Adipocyte (in vitro differentiated cells): ENCODE results near the gene G2E3.

Source experiments
- DNase-seq: peaks from one replicate; pipeline ENCODE4 v3.0.0-alpha.2; 2015; ENCODE audit warnings: low read depth
- H3K27me3 ChIP-seq: replicated peaks from 2 replicates; pipeline ENCODE4 v1.7.0; 2013; ENCODE audit warnings: mild to moderate bottlenecking, low read length, moderate library complexity; ENCODE audit not compliant: control insufficient read depth, insufficient read depth
- H3K36me3 ChIP-seq: 2 replicates; pipeline ENCODE4 v1.7.0; 2013; ENCODE audit warnings: low read length, mild to moderate bottlenecking, moderate library complexity; ENCODE audit not compliant: control insufficient read depth, insufficient read depth, severe bottlenecking
- H3K4me1 ChIP-seq: 2 replicates; pipeline ENCODE4 v1.7.0; 2013; ENCODE audit warnings: mild to moderate bottlenecking, low read length, moderate library complexity; ENCODE audit not compliant: control insufficient read depth, insufficient read depth
- H3K4me3 ChIP-seq: 2 replicates; pipeline ENCODE4 v1.7.0; 2013; ENCODE audit warnings: mild to moderate bottlenecking, low read length, moderate library complexity
- H3K9ac ChIP-seq: 2 replicates; pipeline ENCODE4 v1.7.0; 2013; ENCODE audit warnings: mild to moderate bottlenecking, low read length, moderate library complexity
- H3K9me3 ChIP-seq: 2 replicates; pipeline ENCODE4 v1.7.0; 2013; ENCODE audit warnings: mild to moderate bottlenecking, low read length, moderate library complexity; ENCODE audit not compliant: control insufficient read depth

The G2E3 gene

DNA sequence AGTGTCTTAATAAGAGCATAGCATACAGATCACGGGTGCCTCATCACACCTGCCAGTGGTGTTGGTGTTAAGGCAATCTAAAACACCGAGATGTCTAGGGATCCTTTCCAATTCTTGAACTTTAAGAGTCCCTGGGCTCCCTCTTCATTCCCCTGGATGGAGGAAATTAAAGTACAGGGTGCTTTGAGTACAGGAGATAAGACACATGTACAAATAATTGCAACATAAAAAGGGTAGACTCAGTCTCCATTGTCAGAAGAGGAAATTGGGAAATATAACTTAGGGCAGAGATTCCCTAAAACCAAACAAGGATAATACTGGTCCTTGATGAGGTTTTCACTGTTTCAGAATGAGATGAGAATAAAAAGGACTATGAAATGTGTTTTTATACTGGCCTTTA is 98.1 kb downstream of the G2E3 start:
- no peaks in the 10 kb centered on the region for H3K27me3 ChIP-seq
- DNase-seq: peak; percentile 9
- H3K4me1 ChIP-seq: peaks cover 7% of the 10 kb centered on the region
- H3K9ac ChIP-seq: no peak overlapping the region
- no peak overlapping the region for H3K4me3 ChIP-seq
- H3K36me3 ChIP-seq: peaks cover 73% of the 10 kb centered on the region
- H3K9me3 ChIP-seq: no peaks in the 10 kb centered on the region

DNA sequence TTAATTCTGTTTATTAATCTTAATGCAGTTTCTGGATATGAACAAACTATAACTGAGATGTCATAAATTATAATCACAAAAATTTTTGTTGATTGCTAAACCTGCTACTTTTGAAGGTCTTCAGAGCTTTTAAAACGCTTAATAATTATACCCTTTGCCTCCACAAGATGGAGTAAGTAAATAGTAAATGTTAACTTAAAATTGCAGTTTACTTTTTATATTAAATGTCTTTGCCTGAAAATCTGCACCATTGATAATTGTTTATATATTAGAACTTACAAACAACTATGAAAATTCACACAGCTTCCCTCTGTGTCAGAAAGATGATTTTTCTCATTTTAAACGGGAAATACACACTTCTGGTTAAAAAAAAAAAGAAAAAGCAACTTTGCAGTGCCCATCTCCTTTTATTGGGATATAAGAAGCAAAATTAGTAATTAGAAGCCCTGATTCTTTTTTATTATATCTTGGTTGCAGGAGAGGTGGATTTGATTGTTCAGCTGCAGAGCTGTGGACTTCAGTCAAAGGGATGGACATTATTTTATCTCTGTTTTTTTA is 98.7 kb downstream of the G2E3 start:
- DNase-seq: peak; percentile 42
- Histone ChIP-seq H3K4me3 (no peak overlapping the region), H3K9me3 (no peaks in the 10 kb centered on the region), H3K9ac (no peak overlapping the region), H3K4me1 (peaks cover 7% of the 10 kb centered on the region), H3K27me3 (no peaks in the 10 kb centered on the region), H3K36me3 (peaks cover 73% of the 10 kb centered on the region)

DNA sequence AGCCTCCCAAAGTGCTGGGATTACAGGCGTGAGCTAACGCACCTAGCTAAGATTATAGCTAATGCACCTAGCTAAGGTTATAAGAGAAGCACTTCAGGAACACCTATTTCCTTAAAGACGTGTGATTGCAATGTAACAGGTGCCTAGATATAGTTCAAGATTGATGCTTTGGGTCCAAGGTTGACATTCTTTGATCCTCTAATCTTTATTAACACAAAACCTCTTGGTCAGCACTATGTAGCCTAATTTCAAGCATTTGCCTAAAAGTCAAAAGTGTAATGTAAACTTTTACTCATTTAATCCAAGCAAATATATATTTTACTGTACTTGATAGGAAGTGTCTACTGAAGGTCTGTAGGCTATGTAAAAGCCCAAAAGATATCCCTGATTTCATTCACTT is 99.7 kb downstream of the G2E3 start:
- Histone ChIP-seq H3K9ac (no peak overlapping the region), H3K9me3 (no peaks in the 10 kb centered on the region), H3K36me3 (peaks cover 72% of the 10 kb centered on the region), H3K27me3 (no peaks in the 10 kb centered on the region), H3K4me1 (peaks cover 7% of the 10 kb centered on the region), H3K4me3 (no peak overlapping the region)
- DNase-seq: no peak

DNA sequence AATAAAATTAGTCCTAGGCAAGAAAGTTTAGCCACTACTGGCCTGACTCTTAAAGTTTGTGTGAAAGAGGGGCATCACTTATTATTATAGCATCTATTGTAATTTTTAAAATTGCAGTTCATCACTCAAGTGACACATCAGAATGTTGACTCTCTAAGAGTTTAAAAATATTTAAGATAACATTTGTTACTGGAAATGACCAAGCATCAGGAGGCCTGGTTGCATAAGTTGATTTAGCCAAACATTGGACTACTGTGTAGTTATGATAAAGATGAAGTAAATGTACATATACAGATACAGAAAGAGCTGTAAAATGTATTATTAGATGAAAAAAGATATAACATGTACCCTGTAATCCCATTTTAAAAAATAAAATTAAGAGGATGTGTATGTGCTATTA is 110.6 kb downstream of the G2E3 start:
- no peak for DNase-seq
- no peak overlapping the region for H3K4me3 ChIP-seq
- no peaks in the 10 kb centered on the region for H3K4me1 ChIP-seq
- no peak overlapping the region for H3K9ac ChIP-seq
- H3K27me3 ChIP-seq: no peaks in the 10 kb centered on the region
- peaks cover 40% of the 10 kb centered on the region for H3K36me3 ChIP-seq
- no peaks in the 10 kb centered on the region for H3K9me3 ChIP-seq
